AG04450 (cell line): ENCODE results near the gene GPI. TPM values are rescaled to one million over a fixed set of nuclear protein-coding genes. Genes with fewer than 3 reads are reported as not detected.

Experiments
- CTCF ChIA-PET: fragments of 300-600, 350-600 bp; formaldehyde crosslinking; extraction: SDS; loops from one replicate; lab custom pipeline; 2022; ENCODE audit warnings: antibody characterized with exemption, inconsistent platforms; lab: Charles Lee
- POLR2A ChIA-PET: fragments of 350-600 bp; formaldehyde crosslinking; extraction: SDS; loops from one replicate; lab custom pipeline; 2021; ENCODE audit warnings: antibody characterized with exemption, inconsistent platforms; lab: Yijun Ruan, JAX
- DNase-seq: peaks from one replicate; pipeline ENCODE4 v3.0.0-alpha.2; 2011; ENCODE audit warnings: low read depth, low spot score
- H3K27ac ChIP-seq: one replicate; pipeline ENCODE4 v1.5.1; 2012; ENCODE audit warnings: low read depth, low read length, control low read depth
- H3K27me3 ChIP-seq: one replicate; pipeline ENCODE4 v1.6.0; 2012; ENCODE audit warnings: low read length; ENCODE audit not compliant: control insufficient read depth, insufficient read depth
- H3K4me3 ChIP-seq: 2 replicates; pipeline ENCODE4 v1.5.1; 2011; ENCODE audit warnings: mild to moderate bottlenecking, low read depth, low read length, control low read depth
- H3K9me3 ChIP-seq: 2 replicates; pipeline ENCODE4 v1.5.1; 2012; ENCODE audit warnings: low read length; ENCODE audit not compliant: control insufficient read depth, insufficient read depth
- polyA plus RNA-seq: library from polyadenylated mRNA; depleted of rRNA; stranded (reverse); fragments of >200 nt; gene quantifications from 2 replicates; pipeline ENCODE4 v1.2.3, GENCODE V29; 2011
- TF ChIP-seq, protein P1 (sequence below): IDR thresholded peaks from 2 replicates; pipeline ENCODE4 v1.5.1; 2011; ENCODE audit warnings: low read depth, low read length, control low read depth, inconsistent platforms

The GPI gene
- polyA plus RNA-seq, 1 experiment: 141 TPM

DNA sequence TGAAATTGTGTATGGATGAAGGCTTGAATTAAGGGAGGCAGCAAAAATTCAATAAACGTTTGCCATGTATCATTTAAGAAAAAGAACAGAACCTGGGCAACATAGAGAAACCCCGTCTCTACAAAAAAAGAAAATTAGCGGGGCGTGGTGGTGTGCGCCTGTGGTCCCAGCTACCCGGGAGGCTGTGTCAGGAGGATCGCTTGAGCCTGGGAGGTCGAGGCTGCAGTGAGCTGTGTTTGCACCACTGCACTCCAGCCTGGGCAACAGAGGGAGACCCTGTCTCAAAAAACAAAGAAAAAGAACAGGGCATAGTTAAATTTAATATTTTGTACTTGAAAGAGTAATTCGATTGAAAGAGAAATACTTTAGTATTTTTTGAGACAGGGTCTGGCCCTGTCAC, 64.6 kb downstream of the GPI start:
- TF ChIP-seq, protein P1, sequence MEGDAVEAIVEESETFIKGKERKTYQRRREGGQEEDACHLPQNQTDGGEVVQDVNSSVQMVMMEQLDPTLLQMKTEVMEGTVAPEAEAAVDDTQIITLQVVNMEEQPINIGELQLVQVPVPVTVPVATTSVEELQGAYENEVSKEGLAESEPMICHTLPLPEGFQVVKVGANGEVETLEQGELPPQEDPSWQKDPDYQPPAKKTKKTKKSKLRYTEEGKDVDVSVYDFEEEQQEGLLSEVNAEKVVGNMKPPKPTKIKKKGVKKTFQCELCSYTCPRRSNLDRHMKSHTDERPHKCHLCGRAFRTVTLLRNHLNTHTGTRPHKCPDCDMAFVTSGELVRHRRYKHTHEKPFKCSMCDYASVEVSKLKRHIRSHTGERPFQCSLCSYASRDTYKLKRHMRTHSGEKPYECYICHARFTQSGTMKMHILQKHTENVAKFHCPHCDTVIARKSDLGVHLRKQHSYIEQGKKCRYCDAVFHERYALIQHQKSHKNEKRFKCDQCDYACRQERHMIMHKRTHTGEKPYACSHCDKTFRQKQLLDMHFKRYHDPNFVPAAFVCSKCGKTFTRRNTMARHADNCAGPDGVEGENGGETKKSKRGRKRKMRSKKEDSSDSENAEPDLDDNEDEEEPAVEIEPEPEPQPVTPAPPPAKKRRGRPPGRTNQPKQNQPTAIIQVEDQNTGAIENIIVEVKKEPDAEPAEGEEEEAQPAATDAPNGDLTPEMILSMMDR: no peak
- Histone ChIP-seq H3K27ac (no peak overlapping the region), H3K9me3 (no peaks in the 10 kb centered on the region; the same call in 1 of the 2 replicates), H3K4me3 (peak overlapping the region; percentile 96), H3K27me3 (no peaks in the 10 kb centered on the region)
- CTCF ChIA-PET: no interaction called here
- DNase-seq: no peak
- POLR2A ChIA-PET: no interaction called here

DNA sequence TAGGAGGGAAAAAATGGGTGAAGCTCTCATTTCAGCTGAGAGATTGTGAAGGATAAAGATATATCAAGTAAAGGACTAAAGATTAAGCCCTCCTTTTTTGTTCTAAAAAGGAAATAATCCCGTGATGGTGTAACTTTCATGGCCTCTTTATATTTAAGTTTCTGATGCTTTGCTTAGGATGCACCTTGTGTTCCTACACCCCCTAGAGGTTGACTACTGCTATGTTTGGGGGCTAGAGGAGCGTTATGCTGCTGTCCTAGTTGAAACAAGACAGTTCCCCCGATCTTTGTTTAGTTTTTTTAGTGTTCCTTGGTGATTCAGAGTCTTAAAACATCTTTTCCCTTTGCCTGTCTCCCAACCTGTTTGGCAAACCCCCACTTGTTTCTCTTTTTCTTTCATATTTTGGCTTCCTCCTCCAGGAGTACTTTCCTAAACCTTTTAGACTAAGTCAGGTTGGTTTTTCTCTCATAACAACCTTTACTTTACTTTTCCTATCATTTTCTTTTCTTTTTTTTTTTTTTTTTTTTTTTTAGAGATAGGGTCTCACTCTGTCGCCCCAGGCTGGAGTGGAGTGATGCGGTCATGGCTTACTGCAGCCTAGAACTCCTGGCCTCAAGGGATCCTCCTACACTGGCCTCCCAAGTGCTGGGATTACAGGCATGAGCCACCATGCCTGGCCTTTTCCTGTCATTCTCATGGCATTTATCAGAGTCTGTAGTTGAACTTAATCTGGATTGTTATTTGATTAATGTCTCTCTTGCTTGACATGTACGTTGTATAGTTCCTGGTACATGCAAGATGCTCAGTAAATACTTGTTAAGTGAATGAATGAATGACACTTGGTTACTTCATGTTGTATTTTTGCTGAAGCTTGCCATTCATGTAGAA, 66.0 kb downstream of the GPI start:
- ChIA-PET CTCF (interaction anchor here (0.6 to 1.0 kb wide), 7 partner anchors 9 to 72 kb away, joined by 3 to 8 read pairs (median 4); no protein-coding TSS in a partner anchor), POLR2A (interaction anchor here (0.5 to 1.2 kb wide), 4 partner anchors 22 to 572 kb away, joined by 4 to 6 read pairs (median 4); partner anchors contain the start of gene WTIP)
- Histone ChIP-seq H3K27me3 (no peaks in the 10 kb centered on the region), H3K27ac (peak overlapping the region; percentile 75), H3K9me3 (no peaks in the 10 kb centered on the region; the same call in 1 of the 2 replicates), H3K4me3 (peak overlapping the region; percentile 34)
- TF ChIP-seq, protein P1: peak; percentile 80
- DNase-seq: no peak

DNA sequence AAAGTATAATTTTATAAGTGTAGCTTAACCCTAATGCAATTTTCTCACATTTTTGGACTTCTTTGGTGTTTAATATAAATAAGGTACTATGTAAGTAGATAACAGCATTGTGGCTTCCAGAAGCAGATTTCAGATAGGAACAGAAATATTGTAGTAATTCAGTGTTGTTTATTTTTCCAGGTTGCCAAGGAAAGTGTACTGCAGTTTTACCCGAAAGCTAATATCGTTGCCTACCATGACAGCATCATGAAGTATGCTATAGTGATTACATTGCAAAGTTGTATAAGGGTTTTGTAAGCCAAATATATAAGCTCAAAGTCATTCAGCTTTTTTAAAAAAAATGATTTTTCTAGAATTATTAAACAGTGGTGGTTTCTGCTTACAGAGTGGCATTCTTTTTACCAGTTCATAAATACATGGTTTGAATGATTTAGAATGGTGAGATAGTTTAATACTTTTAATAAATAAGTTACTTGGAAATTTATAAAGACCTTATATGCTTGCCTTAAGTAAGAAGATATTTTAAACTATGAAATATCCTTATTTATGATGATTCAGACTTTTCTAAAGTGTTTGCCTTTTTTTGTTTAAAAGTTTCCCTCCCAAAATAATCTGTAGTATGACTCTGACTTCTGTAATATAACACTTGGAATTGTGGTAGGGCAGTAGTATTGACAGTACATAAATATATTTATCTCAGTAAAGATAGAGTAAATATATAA, 66.8 kb downstream of the GPI start:
- TF ChIP-seq, protein P1: no peak
- H3K27me3 ChIP-seq: no peaks in the 10 kb centered on the region
- H3K27ac ChIP-seq: peak overlapping the region; percentile 75
- ChIA-PET POLR2A (interaction anchor here (0.5 to 1.2 kb wide), 4 partner anchors 21 to 571 kb away, joined by 4 to 6 read pairs (median 4); partner anchors contain the start of gene WTIP), CTCF (interaction anchor here (0.5 to 1.0 kb wide), 2 partner anchors 10 to 14 kb away, joined by 3 read pairs; no protein-coding TSS in a partner anchor)
- peak; percentile 41 for DNase-seq
- H3K4me3 ChIP-seq: no peak overlapping the region
- no peaks in the 10 kb centered on the region; the same call in 1 of the 2 replicates for H3K9me3 ChIP-seq

DNA sequence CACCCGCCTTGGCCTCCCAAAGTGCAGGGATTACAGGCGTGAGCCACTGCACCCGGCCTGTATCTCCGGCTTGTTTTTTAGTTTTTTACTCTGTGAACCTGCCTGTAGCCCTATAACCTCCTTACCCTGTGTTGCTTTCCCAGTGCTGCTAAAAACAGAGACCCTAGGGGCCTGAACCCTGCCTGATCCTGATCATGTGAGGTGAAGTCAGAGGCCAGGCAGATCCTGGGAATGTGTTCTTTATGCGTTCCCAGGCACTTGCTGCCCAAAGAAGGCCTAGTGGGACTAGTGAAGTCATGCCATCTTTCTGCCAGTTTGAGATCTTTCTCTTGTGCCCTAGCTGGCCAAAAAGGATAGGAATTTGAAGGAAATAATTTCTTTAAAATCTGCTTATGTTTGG, 67.8 kb downstream of the GPI start:
- TF ChIP-seq, protein P1: no peak
- peak overlapping the region; percentile 31 for H3K27ac ChIP-seq
- ChIA-PET CTCF (no interaction called here), POLR2A (no interaction called here)
- H3K9me3 ChIP-seq: no peaks in the 10 kb centered on the region; the same call in 1 of the 2 replicates
- H3K27me3 ChIP-seq: no peaks in the 10 kb centered on the region
- DNase-seq: no peak
- H3K4me3 ChIP-seq: no peak overlapping the region
